DND-41 (cell line): ENCODE data around the gene PHLDA1.
A peak's percentile ranks its signal among the peaks of the same experiment; 100 is the strongest.

ENCODE experiments used
- ATAC-seq: fragments of 200-7000 bp; cut with Tn5 transposase; 3 replicates; pipeline ENCODE4 v1.9.1; 2021; ENCODE audit warnings: low read depth; ENCODE audit not compliant: insufficient read depth
- DNase-seq: peaks from one replicate; pipeline ENCODE4 v3.0.0-alpha.2; 2020
- H2AFZ ChIP-seq: 2 replicates; pipeline ENCODE4 v1.6.0; 2012; ENCODE audit warnings: low read depth, low read length
- H3K27ac ChIP-seq: 2 replicates; pipeline ENCODE4 v1.5.1; 2012; ENCODE audit warnings: low read length, inconsistent platforms
- H3K27me3 ChIP-seq: fragments of 200-600 bp; sonication (generic); 2 replicates; pipeline ENCODE4 v1.6.0; 2012; ENCODE audit warnings: low read length, mild to moderate bottlenecking, inconsistent platforms; ENCODE audit not compliant: insufficient read depth, poor library complexity
- H3K36me3 ChIP-seq: 2 replicates; pipeline ENCODE4 v1.5.1; 2012; ENCODE audit warnings: low read length, inconsistent platforms; ENCODE audit not compliant: insufficient read depth
- H3K4me1 ChIP-seq: 2 replicates; pipeline ENCODE4 v1.5.1; 2012; ENCODE audit warnings: mild to moderate bottlenecking, low read length; ENCODE audit not compliant: insufficient read depth
- H3K4me2 ChIP-seq: 2 replicates; pipeline ENCODE4 v1.6.0; 2012; ENCODE audit warnings: mild to moderate bottlenecking, moderate library complexity, low read length, inconsistent platforms; ENCODE audit not compliant: insufficient read depth
- H3K4me3 ChIP-seq, 2 experiments: fragments of 200-600 bp in 1 of 2; shearing (Covaris generic) in 1 of 2; 2 replicates each; pipeline ENCODE4 v1.5.1; 2012 to 2016; ENCODE audit warnings: inconsistent platforms in 2 of 2, low read length in 2 of 2, mild to moderate bottlenecking in 2 of 2, low read depth in 1 of 2, moderate library complexity in 1 of 2
- H3K79me2 ChIP-seq: 2 replicates; pipeline ENCODE4 v1.6.0; 2012; ENCODE audit warnings: low read length, inconsistent platforms; ENCODE audit not compliant: insufficient read depth
- H3K9ac ChIP-seq: 2 replicates; pipeline ENCODE4 v1.6.0; 2012; ENCODE audit warnings: low read depth, mild to moderate bottlenecking, inconsistent platforms, low read length, moderate library complexity
- H3K9me3 ChIP-seq: 2 replicates; pipeline ENCODE4 v1.5.1; 2012; ENCODE audit warnings: low read length, moderate library complexity, mild to moderate bottlenecking, inconsistent platforms; ENCODE audit not compliant: insufficient read depth, severe bottlenecking
- H4K20me1 ChIP-seq: 2 replicates; pipeline ENCODE4 v1.6.0; 2012; ENCODE audit warnings: low read length; ENCODE audit not compliant: insufficient read depth
- EZH2 ChIP-seq: IDR thresholded peaks from 3 replicates; pipeline ENCODE4 v1.6.1; 2012; ENCODE audit warnings: borderline replicate concordance, low read depth, mild to moderate bottlenecking, moderate library complexity, low read length, inconsistent platforms; ENCODE audit not compliant: severe bottlenecking
- TF ChIP-seq, protein P1 (sequence below): IDR thresholded peaks from 2 replicates; pipeline ENCODE4 v1.5.1; 2012; ENCODE audit warnings: borderline replicate concordance, low read length, moderate library complexity, mild to moderate bottlenecking; ENCODE audit not compliant: poor library complexity, severe bottlenecking; ENCODE audit errors: extremely low read depth

Gene PHLDA1

DNA sequence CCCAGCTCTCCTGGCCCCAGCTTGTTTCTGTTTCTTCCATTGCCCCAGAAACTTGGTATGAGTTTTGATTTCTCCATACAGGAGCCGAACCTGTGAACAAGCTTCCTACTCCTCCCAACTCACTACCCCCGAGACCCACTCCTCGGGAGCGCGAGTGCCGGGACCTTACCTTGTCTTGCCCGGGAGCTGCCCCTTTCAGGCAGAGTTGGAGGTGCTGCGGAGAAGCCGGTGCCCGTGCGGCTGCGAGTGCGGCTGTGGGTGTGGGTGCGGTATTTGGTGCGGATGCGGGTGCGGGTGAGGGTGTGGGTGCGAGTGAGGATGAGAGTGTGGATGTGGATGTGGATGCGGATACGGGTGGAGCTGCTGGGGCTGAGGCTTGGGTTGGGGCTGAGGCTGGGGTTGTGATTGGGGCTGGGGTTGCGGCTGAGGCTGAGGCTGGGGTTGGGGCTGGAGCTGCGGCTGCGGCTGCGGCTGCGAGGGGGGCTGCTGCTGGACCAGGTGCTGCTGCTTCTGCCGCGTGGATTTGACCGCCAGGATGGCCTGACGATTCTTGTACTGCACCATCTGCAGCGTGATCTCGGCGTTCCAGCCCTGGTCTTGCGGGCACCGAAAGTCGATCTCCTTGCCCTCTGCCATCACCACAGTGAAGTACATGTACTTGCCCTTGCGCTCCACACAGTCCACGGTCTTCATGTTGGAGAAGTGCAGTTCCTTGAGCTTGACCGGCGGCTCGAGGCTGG lies 1.1 kb downstream of the PHLDA1 start:
- Histone ChIP-seq H2AFZ (peak overlapping the region; percentile 95), H3K4me2 (peak overlapping the region; percentile 95), H3K9ac (peak overlapping the region; percentile 89), H3K9me3 (no peaks in the 10 kb centered on the region), H3K27ac (peak overlapping the region; percentile 72), H3K27me3 (no peaks in the 10 kb centered on the region), H3K79me2 (peaks cover 8% of the 10 kb centered on the region; the same call in 1 of the 2 replicates), H3K4me3 (peak overlapping the region; percentile 71 to 74), H3K4me1 (peaks cover 39% of the 10 kb centered on the region), H4K20me1 (no peaks in the 10 kb centered on the region), H3K36me3 (no peaks in the 10 kb centered on the region; the same call in 1 of the 2 replicates)
- DNase-seq: peak; percentile 57
- peak; percentile 23 for ATAC-seq
- TF ChIP-seq, protein P1, sequence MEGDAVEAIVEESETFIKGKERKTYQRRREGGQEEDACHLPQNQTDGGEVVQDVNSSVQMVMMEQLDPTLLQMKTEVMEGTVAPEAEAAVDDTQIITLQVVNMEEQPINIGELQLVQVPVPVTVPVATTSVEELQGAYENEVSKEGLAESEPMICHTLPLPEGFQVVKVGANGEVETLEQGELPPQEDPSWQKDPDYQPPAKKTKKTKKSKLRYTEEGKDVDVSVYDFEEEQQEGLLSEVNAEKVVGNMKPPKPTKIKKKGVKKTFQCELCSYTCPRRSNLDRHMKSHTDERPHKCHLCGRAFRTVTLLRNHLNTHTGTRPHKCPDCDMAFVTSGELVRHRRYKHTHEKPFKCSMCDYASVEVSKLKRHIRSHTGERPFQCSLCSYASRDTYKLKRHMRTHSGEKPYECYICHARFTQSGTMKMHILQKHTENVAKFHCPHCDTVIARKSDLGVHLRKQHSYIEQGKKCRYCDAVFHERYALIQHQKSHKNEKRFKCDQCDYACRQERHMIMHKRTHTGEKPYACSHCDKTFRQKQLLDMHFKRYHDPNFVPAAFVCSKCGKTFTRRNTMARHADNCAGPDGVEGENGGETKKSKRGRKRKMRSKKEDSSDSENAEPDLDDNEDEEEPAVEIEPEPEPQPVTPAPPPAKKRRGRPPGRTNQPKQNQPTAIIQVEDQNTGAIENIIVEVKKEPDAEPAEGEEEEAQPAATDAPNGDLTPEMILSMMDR: no peak
- TF ChIP-seq EZH2: no peak

DNA sequence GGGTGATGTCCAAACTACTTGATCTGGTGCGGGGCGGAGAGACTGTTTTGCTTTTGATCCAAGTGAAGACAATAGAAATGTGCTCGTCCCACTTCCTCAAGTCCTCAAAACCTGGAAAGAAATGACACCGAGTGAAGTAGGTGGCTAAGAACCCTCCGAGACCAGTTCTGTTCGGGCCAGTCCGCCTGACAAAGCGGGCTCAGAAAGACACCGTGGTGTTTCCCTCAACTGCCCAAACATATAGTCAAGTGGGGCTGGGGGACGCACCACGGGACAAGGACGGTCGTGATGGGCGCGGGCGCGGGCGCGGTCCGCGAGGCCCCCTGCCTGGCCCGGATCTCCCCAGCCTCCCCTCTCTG lies 1.6 kb downstream of the PHLDA1 start:
- Histone ChIP-seq H3K36me3 (no peaks in the 10 kb centered on the region; the same call in 1 of the 2 replicates), H3K4me1 (peaks cover 39% of the 10 kb centered on the region), H3K4me3 (peak overlapping the region; percentile 71 to 74; a peak in 3 of 4 replicates), H3K27ac (no peak overlapping the region; the same call in 1 of the 2 replicates), H3K27me3 (no peaks in the 10 kb centered on the region), H3K9ac (peak overlapping the region; percentile 89), H2AFZ (no peak overlapping the region), H3K79me2 (peaks cover 8% of the 10 kb centered on the region; the same call in 1 of the 2 replicates), H3K9me3 (no peaks in the 10 kb centered on the region), H3K4me2 (peak overlapping the region; percentile 95), H4K20me1 (no peaks in the 10 kb centered on the region)
- TF ChIP-seq, protein P1: no peak
- no peak for TF ChIP-seq EZH2
- no peak for DNase-seq
- no peak for ATAC-seq

DNA sequence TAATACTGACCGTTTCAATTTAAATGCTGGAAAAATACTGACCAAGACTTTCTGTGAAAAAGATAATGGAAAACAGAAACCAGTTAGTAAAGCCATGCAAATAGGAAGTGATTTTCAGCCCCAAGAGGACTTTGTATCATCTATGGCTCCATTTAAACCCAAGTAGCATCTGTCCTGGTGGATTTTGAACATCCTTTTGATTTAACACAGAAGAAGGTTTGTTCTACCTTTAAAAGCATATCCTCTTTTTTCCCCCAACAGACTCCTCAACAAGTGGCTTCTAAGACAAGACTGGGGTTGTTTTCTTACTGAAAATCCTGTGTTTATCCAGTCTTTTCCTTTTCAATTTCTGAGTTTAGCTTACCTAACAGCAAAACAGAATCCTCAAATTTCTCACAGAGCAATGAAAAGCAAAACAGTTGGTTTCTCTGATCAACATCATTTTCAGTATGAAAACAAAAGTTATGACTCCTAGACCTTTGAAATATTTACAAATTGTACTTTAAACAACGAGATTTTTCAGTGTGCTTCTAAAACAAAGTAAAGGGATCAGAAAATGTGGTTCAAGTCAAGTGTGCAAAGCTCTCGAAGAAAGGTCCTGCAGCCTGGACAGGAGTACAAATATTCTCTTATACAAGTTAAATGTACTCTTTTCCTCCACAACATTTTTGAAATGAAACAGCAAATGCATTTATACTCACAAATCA lies 2.9 kb downstream of the PHLDA1 start:
- DNase-seq (no peak), ATAC-seq (no peak)
- no peak overlapping the region for H3K27ac ChIP-seq
- no peaks in the 10 kb centered on the region; the same call in 1 of the 2 replicates for H3K36me3 ChIP-seq
- H3K4me1 ChIP-seq: peaks cover 39% of the 10 kb centered on the region
- no peaks in the 10 kb centered on the region for H3K27me3 ChIP-seq
- no peaks in the 10 kb centered on the region for H3K9me3 ChIP-seq
- no peak overlapping the region for H2AFZ ChIP-seq
- H3K9ac ChIP-seq: peak overlapping the region; percentile 4; the same call in 1 of the 2 replicates
- TF ChIP-seq, protein P1: no peak
- TF ChIP-seq EZH2: no peak
- peaks cover 8% of the 10 kb centered on the region; the same call in 1 of the 2 replicates for H3K79me2 ChIP-seq
- peak overlapping the region in 1 of 2 experiments; percentile 22; a peak in 1 of 4 replicates for H3K4me3 ChIP-seq
- H4K20me1 ChIP-seq: no peaks in the 10 kb centered on the region
- peak overlapping the region; percentile 95 for H3K4me2 ChIP-seq
